HepG2 (cell line): ENCODE results near the gene MAP3K2. TPM values are rescaled to one million over a fixed set of nuclear protein-coding genes. Genes with fewer than 3 reads are reported as not detected.
A peak's percentile ranks its signal among the peaks of the same experiment; 100 is the strongest.

Experiments
- AKAP8 ChIP-seq: sonication (generic); formaldehyde crosslinking; IDR thresholded peaks from 2 replicates; pipeline ENCODE4 v1.5.1; 2020; ENCODE audit warnings: mild to moderate bottlenecking, missing genetic modification reagents
- ATF7-NPFF ChIP-seq: sonication (generic); formaldehyde crosslinking; IDR thresholded peaks from 2 replicates; pipeline ENCODE4 v1.8.1; 2023; ENCODE audit warnings: mild to moderate bottlenecking, low read depth, missing genetic modification reagents, moderate library complexity
- ATRX ChIP-seq: sonication (generic); formaldehyde crosslinking; IDR thresholded peaks from 2 replicates; pipeline ENCODE4 v1.4.0; 2020; ENCODE audit warnings: missing genetic modification reagents, borderline replicate concordance
- EEA1 ChIP-seq: sonication (generic); formaldehyde crosslinking; IDR thresholded peaks from 2 replicates; pipeline ENCODE4 v1.5.1; 2020; ENCODE audit warnings: mild to moderate bottlenecking, missing genetic modification reagents, borderline replicate concordance
- HNRNPL ChIP-seq: fragments of 200-400 bp; formaldehyde crosslinking; IDR thresholded peaks from 2 replicates; pipeline ENCODE4 v1.6.1; 2017; ENCODE audit warnings: mild to moderate bottlenecking, low read depth, low read length
- MBNL3 ChIP-seq: fragments of 250-450 bp; sonication (Bioruptor Pico); conservative IDR thresholded peaks from 2 replicates; pipeline ENCODE4 v1.8.0; 2022; ENCODE audit warnings: mild to moderate bottlenecking, inconsistent platforms
- MEIS1 ChIP-seq: sonication (generic); formaldehyde crosslinking; IDR thresholded peaks from 2 replicates; pipeline ENCODE4 v1.9.0; 2021; ENCODE audit warnings: mild to moderate bottlenecking, missing genetic modification reagents, moderate library complexity, borderline replicate concordance
- MLX ChIP-seq: IDR thresholded peaks from 2 replicates; pipeline ENCODE4 v1.6.1; 2016
- MTF1 ChIP-seq: sonication (generic); formaldehyde crosslinking; IDR thresholded peaks from 2 replicates; pipeline ENCODE4 v1.5.0; 2020; ENCODE audit warnings: missing genetic modification reagents
- NR1H2 ChIP-seq: sonication (generic); formaldehyde crosslinking; IDR thresholded peaks from 2 replicates; pipeline ENCODE4 v1.8.1; 2022; ENCODE audit warnings: low read depth, missing genetic modification reagents, borderline replicate concordance
- PRPF4 ChIP-seq: fragments of 200-400 bp; formaldehyde crosslinking; IDR thresholded peaks from 2 replicates; pipeline ENCODE4 v1.6.1; 2016; ENCODE audit warnings: low read length, low read depth; ENCODE audit not compliant: poor library complexity, severe bottlenecking
- TP53 ChIP-seq: sonication (generic); formaldehyde crosslinking; conservative IDR thresholded peaks from 2 replicates; pipeline ENCODE4 v1.4.0; 2020; ENCODE audit warnings: missing genetic modification reagents
- ZBTB7A ChIP-seq: sonication (generic); formaldehyde crosslinking; IDR thresholded peaks from 2 replicates; pipeline ENCODE4 v1.8.0; 2022; ENCODE audit warnings: mild to moderate bottlenecking, missing genetic modification reagents
- ZFP90 ChIP-seq: sonication (generic); formaldehyde crosslinking; IDR thresholded peaks from 2 replicates; pipeline ENCODE4 v1.8.0; 2022; ENCODE audit warnings: missing genetic modification reagents, mild to moderate bottlenecking, inconsistent platforms, borderline replicate concordance
- ZNF530 ChIP-seq: sonication (generic); formaldehyde crosslinking; IDR thresholded peaks from 2 replicates; pipeline ENCODE4 v1.5.0; 2020; ENCODE audit warnings: low read depth, mild to moderate bottlenecking, missing genetic modification reagents
- ZNF576 ChIP-seq: sonication (generic); formaldehyde crosslinking; IDR thresholded peaks from 2 replicates; pipeline ENCODE4 v1.4.0; 2020; ENCODE audit warnings: mild to moderate bottlenecking, missing genetic modification reagents
- ZNF704 ChIP-seq: sonication (generic); formaldehyde crosslinking; IDR thresholded peaks from 2 replicates; pipeline ENCODE4 v1.8.1; 2023; ENCODE audit warnings: mild to moderate bottlenecking, inconsistent platforms, moderate library complexity, missing genetic modification reagents, borderline replicate concordance
- polyA plus RNA-seq, 8 experiments: library from polyadenylated mRNA; depleted of rRNA in 3 of 8; stranded (reverse) in 7 of 8; unstranded in 1 of 8; fragments of >200 nt; fragmentation: Illumina TruSeq in 4 of 8; extraction: Trizol in 4 of 8; gene quantifications; 2 replicates each; pipeline versions ENCODE4 v1.2.1 to v1.2.3, GENCODE V29; 2011 to 2016; ENCODE audit warnings: low read depth in 4 of 8, missing spikeins in 1 of 8, mixed read lengths in 1 of 8; ENCODE audit not compliant: insufficient read depth in 1 of 8
- total RNA-seq, 5 experiments: library from RNA; depleted of rRNA; stranded (reverse); fragments of >200 nt; fragmentation: Illumina TruSeq; extraction: Trizol; gene quantifications; 2 replicates each; pipeline ENCODE4 v1.2.3, GENCODE V29; 2016; ENCODE audit warnings: low read depth in 1 of 5

Gene MAP3K2
- total and polyA plus RNA-seq, 2 of the 13 experiments (the other 11 are each of a cell fraction or from before 2014, with no cell fraction given): 12.2 to 37.2 TPM

- peak; percentile 96 for TF ChIP-seq MEIS1
- no peak for TF ChIP-seq MBNL3 (CRISPR knock-in tag)
- peak; percentile 64; the same call in 1 of the 2 replicates for TF ChIP-seq MLX
- peak; percentile 81; the same call in 1 of the 2 replicates for TF ChIP-seq MTF1 (CRISPR knock-in tag)
- peak; percentile 94 for TF ChIP-seq AKAP8 (CRISPR knock-in tag)
- peak; percentile 84; the same call in 1 of the 2 replicates for TF ChIP-seq ZFP90
- peak; percentile 99 for TF ChIP-seq EEA1 (CRISPR knock-in tag)
- TF ChIP-seq ZNF704 (CRISPR knock-in tag): peak; percentile 95
- TF ChIP-seq ATRX (CRISPR knock-in tag): no peak
- no peak for TF ChIP-seq ZNF576 (CRISPR knock-in tag)
- no peak for TF ChIP-seq PRPF4
- TF ChIP-seq HNRNPL: 0 out of 2 replicates have a peak, but pooled peaks have one; percentile 37
- TF ChIP-seq TP53 (CRISPR knock-in tag): peak; percentile 25; the same call in 1 of the 2 replicates
- peak; percentile 91; the same call in 1 of the 2 replicates for TF ChIP-seq ZNF530 (CRISPR knock-in tag)
- peak; percentile 89 for TF ChIP-seq ATF7-NPFF (CRISPR knock-in tag)
- TF ChIP-seq ZBTB7A (CRISPR knock-in tag): peak; percentile 89
- peak; percentile 80; the same call in 1 of the 2 replicates for TF ChIP-seq NR1H2 (CRISPR knock-in tag)
These were observed 93.8 kb downstream of the MAP3K2 start, which contains the start of gene ERCC3 (continued) for GRCh38 chr2:127293748-127294562.
